ENCODE data around the gene LDHD.
A peak's percentile ranks its signal among the peaks of the same experiment; 100 is the strongest.

LDHD gene

GRCh38 chr16:75111514-75111940, 5.1 kb downstream of the LDHD start:
- peaks cover 32% of the 10 kb centered on the region for H3K27me3 Mint-ChIP-seq
- intact Hi-C loops (cut with micrococcal nuclease), result loop anchor here (1.0 to 5.0 kb wide), 2 partner anchors 113 to 299 kb away; no protein-coding TSS in a partner anchor
- no peaks in the 10 kb centered on the region for H3K9me3 Mint-ChIP-seq
- H3K4me3 Mint-ChIP-seq, result no peak overlapping the region
- H3K4me1 Mint-ChIP-seq (ENCODE audit: low read depth), result peaks cover 78% of the 10 kb centered on the region
- H3K36me3 Mint-ChIP-seq (ENCODE audit: low read depth), result peaks cover 40% of the 10 kb centered on the region
- peak overlapping the region; percentile 80 for H3K27ac Mint-ChIP-seq

DNA sequence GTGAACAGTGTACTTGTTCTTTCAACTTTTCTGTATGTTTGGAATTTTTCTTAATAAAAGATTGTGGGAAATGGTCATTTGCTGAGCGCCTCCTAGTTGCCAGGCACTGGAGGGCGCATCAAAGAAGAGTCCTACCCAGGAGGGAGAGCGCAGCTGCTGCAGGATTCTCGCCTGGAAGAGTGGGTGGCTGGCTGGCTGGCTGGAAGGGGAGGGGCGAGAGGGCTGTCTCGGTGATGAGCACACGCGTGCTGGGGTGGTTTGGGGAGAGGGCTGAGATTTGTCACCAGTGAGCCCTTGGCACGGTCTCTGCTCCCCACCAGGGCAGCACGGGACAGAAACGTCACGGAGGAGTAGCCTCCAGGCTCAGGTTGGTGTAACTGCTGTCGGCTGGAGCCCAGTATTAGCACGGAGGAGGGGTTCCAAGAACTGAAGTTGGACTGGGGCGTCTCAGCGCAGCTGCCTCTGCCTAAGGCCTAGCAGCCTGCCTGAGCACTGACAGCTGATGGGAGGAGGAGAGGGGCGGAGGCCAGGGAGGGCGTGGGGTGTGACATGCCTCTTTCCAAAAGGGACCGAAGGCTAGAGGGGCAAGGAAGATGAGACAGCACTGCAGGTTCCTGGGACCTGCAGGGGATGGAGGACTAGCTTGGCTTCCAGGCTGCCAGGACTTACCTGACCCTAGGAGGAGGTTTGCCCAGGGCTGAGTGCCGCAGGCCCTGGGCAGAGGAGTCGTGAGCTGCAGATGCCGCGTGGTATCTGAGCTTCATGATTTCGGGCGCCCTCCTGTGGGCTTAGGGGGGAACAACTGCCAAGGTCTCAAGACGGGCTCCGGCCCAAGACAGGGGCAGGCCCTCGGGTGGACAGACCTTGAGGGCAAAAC, 5.7 kb downstream of the LDHD start:
- Mint-ChIP-seq H3K27ac (peak overlapping the region; percentile 80), H3K4me1 (ENCODE audit: low read depth) (peaks cover 78% of the 10 kb centered on the region), H3K9me3 (no peaks in the 10 kb centered on the region), H3K36me3 (ENCODE audit: low read depth) (peaks cover 40% of the 10 kb centered on the region), H3K4me3 (peak overlapping the region; percentile 28), H3K27me3 (peaks cover 32% of the 10 kb centered on the region)
- intact Hi-C loops (cut with micrococcal nuclease), result loop anchor here (1.0 to 5.0 kb wide), 2 partner anchors 113 to 299 kb away; no protein-coding TSS in a partner anchor

GRCh38 chr16:75109732-75110243, 6.8 kb downstream of the LDHD start:
- Mint-ChIP-seq H3K27ac (peak overlapping the region; percentile 80), H3K27me3 (peaks cover 32% of the 10 kb centered on the region), H3K36me3 (ENCODE audit: low read depth) (peaks cover 39% of the 10 kb centered on the region), H3K4me1 (ENCODE audit: low read depth) (peaks cover 86% of the 10 kb centered on the region), H3K4me3 (no peak overlapping the region), H3K9me3 (no peaks in the 10 kb centered on the region)
- intact Hi-C loops (cut with micrococcal nuclease), result loop anchor here (5.0 kb wide), 1 partner anchor 297 kb away; no protein-coding TSS in a partner anchor

GRCh38 chr16:75108792-75109731, 7.5 kb downstream of the LDHD start:
- Mint-ChIP-seq H3K36me3 (ENCODE audit: low read depth) (peaks cover 35% of the 10 kb centered on the region), H3K27me3 (peaks cover 27% of the 10 kb centered on the region), H3K9me3 (no peaks in the 10 kb centered on the region), H3K4me1 (ENCODE audit: low read depth) (peaks cover 93% of the 10 kb centered on the region), H3K4me3 (peak overlapping the region; percentile 35), H3K27ac (peak overlapping the region; percentile 80)
- intact Hi-C loops (cut with micrococcal nuclease), result no loop called here

DNA sequence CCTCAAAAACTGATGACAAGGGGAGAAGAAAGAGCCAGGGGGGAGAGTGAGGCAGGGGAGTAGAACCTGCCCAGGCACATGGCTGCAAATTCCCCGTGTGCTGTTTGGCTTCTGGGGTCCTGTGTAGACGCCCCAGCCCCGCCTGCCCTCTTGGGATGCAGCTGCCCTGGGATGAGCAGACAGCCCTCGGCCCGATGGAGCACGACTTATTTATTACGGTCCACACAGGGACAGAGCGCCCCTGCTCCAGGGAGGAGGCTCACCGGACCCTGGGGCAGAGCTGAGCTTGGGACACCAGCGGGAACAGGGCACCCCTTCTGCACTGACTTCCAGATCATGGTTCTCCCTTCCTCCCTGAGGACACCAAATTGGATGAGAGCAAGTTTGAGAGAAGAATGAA, 9.1 kb downstream of the LDHD start:
- no peak overlapping the region for H3K4me3 Mint-ChIP-seq
- intact Hi-C loops (cut with micrococcal nuclease), result no loop called here
- H3K27ac Mint-ChIP-seq, result peak overlapping the region; percentile 97
- peaks cover 88% of the 10 kb centered on the region for H3K4me1 Mint-ChIP-seq (ENCODE audit: low read depth)
- peaks cover 21% of the 10 kb centered on the region for H3K36me3 Mint-ChIP-seq (ENCODE audit: low read depth)
- no peaks in the 10 kb centered on the region for H3K9me3 Mint-ChIP-seq
- H3K27me3 Mint-ChIP-seq, result peaks cover 12% of the 10 kb centered on the region

- no peak overlapping the region for H3K4me3 Mint-ChIP-seq
These were observed 10.0 kb downstream of the LDHD start for GRCh38 chr16:75106351-75107274.

DNA sequence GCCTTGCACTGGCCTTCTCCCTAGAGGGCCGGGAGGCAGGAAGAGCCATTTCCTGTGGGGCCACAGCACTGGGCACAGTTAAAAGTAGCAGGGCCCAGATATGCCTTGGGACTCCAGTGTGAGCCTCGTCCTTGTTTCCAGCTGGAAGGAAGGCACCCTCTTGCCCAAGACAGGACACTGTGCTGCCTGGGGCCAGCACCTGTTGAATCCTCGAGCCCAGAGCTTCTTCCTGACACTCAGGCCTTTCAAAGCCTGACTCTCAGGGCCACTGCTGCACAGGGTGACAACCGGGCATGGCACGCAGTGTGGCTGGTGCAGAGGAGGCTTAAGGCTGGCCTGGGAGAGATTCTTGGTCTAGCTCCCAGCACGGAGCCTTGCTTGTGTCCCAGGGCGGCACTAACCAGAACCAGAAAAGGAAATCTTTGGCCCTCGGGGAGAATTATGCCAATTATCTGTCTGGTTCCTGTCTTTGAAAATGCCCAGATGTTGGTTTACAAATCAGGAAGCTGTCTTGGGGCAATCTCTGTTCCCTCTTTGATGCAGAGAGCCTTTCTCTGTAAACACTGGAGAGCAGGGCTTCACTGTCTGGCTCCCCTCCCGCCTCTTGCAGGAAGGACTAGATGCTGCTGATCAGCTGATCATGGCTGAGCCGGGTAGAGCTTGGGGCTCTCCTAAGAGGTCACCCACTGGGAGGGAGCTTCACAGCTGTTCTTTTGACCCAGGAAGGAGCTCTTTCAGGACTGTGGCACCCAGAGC, 11.1 kb downstream of the LDHD start:
- Mint-ChIP-seq H3K36me3 (ENCODE audit: low read depth) (peaks cover 18% of the 10 kb centered on the region), H3K4me1 (ENCODE audit: low read depth) (peaks cover 69% of the 10 kb centered on the region), H3K27ac (peak overlapping the region; percentile 97), H3K9me3 (no peaks in the 10 kb centered on the region), H3K27me3 (no peaks in the 10 kb centered on the region), H3K4me3 (no peak overlapping the region)
- intact Hi-C loops (cut with micrococcal nuclease), result no loop called here

More at GRCh38 chr16:75106351-75107274, 10.0 kb downstream of the LDHD start:
- Mint-ChIP-seq H3K4me1 (ENCODE audit: low read depth) (peaks cover 79% of the 10 kb centered on the region), H3K36me3 (ENCODE audit: low read depth) (peaks cover 18% of the 10 kb centered on the region), H3K9me3 (no peaks in the 10 kb centered on the region), H3K27me3 (peaks cover 4% of the 10 kb centered on the region), H3K27ac (peak overlapping the region; percentile 97)
- intact Hi-C loops (cut with micrococcal nuclease), result no loop called here

DNA sequence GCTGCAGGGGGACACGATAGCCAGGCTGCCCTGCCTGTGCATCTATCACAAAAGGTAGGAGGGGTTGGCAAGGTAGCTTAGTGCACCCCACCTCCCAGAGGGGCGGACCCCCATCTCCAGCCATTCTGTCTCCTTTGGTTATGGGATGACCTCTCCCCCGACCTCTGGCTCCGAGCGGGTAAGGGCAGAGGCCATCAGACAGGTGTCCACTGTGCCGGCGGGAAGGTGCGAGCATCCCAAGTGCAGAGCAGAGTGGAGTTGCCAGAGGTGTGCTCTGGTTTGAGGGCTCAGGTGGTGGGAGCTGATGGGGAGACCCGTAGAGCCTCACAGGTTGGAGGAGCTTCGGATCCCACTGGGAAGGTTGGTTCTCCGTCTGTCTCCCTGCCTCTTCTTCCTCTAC, 11.7 kb downstream of the LDHD start:
- H3K9me3 Mint-ChIP-seq, result no peaks in the 10 kb centered on the region
- no peak overlapping the region for H3K4me3 Mint-ChIP-seq
- peak overlapping the region; percentile 97 for H3K27ac Mint-ChIP-seq
- peaks cover 69% of the 10 kb centered on the region for H3K4me1 Mint-ChIP-seq (ENCODE audit: low read depth)
- peaks cover 18% of the 10 kb centered on the region for H3K36me3 Mint-ChIP-seq (ENCODE audit: low read depth)
- intact Hi-C loops (cut with micrococcal nuclease), result no loop called here
- H3K27me3 Mint-ChIP-seq, result no peaks in the 10 kb centered on the region

DNA sequence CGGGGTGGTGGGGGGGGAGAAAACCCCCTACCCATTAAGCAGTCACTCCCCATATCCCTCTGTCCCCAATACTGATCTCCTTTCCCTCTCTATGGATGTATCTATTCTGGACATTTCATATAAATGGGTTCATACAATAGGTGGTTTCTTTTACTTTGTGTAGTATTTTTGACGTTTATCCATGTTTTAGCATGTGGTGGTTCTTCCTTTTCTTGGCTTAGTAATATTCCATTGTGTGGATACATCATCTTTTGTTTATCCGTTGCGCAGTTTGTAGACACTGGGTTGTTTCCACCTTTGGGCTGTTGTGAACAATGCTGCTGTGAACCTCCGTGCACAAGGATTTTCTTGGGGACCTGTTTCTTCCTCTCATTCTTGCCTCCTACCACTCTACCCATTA, 12.6 kb downstream of the LDHD start:
- peak overlapping the region; percentile 97 for H3K27ac Mint-ChIP-seq
- no peak overlapping the region for H3K4me3 Mint-ChIP-seq
- no peaks in the 10 kb centered on the region for H3K9me3 Mint-ChIP-seq
- peaks cover 69% of the 10 kb centered on the region for H3K4me1 Mint-ChIP-seq (ENCODE audit: low read depth)
- intact Hi-C loops (cut with micrococcal nuclease), result no loop called here
- no peaks in the 10 kb centered on the region for H3K27me3 Mint-ChIP-seq
- peaks cover 18% of the 10 kb centered on the region for H3K36me3 Mint-ChIP-seq (ENCODE audit: low read depth)

- Mint-ChIP-seq H3K36me3 (ENCODE audit: low read depth) (peaks cover 12% of the 10 kb centered on the region), H3K9me3 (no peaks in the 10 kb centered on the region), H3K27me3 (no peaks in the 10 kb centered on the region), H3K4me3 (no peak overlapping the region), H3K4me1 (ENCODE audit: low read depth) (peaks cover 67% of the 10 kb centered on the region), H3K27ac (no peak overlapping the region)
- intact Hi-C loops (cut with micrococcal nuclease), result no loop called here
These were observed 14.0 kb downstream of the LDHD start for GRCh38 chr16:75102595-75102994.

DNA sequence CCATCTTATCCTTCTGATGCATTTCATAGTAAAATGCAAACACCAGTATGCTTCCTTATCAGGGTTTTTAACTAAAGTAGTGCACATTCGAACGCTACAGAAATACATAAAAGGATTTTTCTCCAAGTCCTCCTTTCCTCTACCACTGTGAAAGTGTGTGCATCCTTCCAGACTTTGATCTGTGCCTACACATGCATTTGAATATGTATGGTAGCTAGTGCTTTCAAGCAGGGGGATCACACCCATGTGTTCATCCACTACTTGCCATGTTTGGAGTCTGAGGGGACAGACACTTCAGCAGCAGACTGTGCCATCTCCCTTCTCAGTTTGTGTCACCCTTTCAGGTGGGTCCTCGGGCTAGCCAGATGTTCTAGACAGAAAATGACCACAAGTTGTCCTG, 14.9 kb downstream of the LDHD start:
- H3K27me3 Mint-ChIP-seq, result no peaks in the 10 kb centered on the region
- H3K4me1 Mint-ChIP-seq (ENCODE audit: low read depth), result peaks cover 64% of the 10 kb centered on the region
- no peak overlapping the region for H3K4me3 Mint-ChIP-seq
- no peak overlapping the region for H3K27ac Mint-ChIP-seq
- H3K9me3 Mint-ChIP-seq, result no peaks in the 10 kb centered on the region
- intact Hi-C loops (cut with micrococcal nuclease), result no loop called here
- H3K36me3 Mint-ChIP-seq (ENCODE audit: low read depth), result peaks cover 6% of the 10 kb centered on the region

GRCh38 chr16:75100603-75100990, 16.0 kb downstream of the LDHD start:
- H3K4me1 Mint-ChIP-seq (ENCODE audit: low read depth), result peaks cover 60% of the 10 kb centered on the region
- intact Hi-C loops (cut with micrococcal nuclease), result no loop called here
- H3K9me3 Mint-ChIP-seq, result no peaks in the 10 kb centered on the region
- no peak overlapping the region for H3K27ac Mint-ChIP-seq
- H3K27me3 Mint-ChIP-seq, result no peaks in the 10 kb centered on the region
- no peak overlapping the region for H3K4me3 Mint-ChIP-seq
- peaks cover 6% of the 10 kb centered on the region for H3K36me3 Mint-ChIP-seq (ENCODE audit: low read depth)
